WTC11 (cell line): ENCODE results near the gene NAT16. TPM values are rescaled to one million over a fixed set of nuclear protein-coding genes. Genes with fewer than 3 reads are reported as not detected.

Experiments
- ATAC-seq: fragments of 200-7000 bp; cut with Tn5 transposase; 2 replicates; pipeline ENCODE4 v1.10.0; 2021; ENCODE audit warnings: mild to moderate bottlenecking, moderate library complexity
- CTCF ChIA-PET: fragments of 300-600 bp; sonication (Branson Sonifier 250); formaldehyde crosslinking; loops from one replicate; lab custom pipeline; 2021; ENCODE audit warnings: antibody characterized with exemption; lab: Charles Lee
- POLR2A ChIA-PET: fragments of 350-600 bp; sonication (Branson Sonifier 250); formaldehyde crosslinking; loops from one replicate; lab custom pipeline; 2021; ENCODE audit warnings: antibody characterized with exemption; lab: Charles Lee
- DNase-seq: peaks from one replicate; pipeline ENCODE4 v3.0.0; 2021; ENCODE audit warnings: low spot score
- H3K27ac Mint-ChIP-seq: 2 replicates; pipeline ENCODE4 v1.8.0; 2021; ENCODE audit warnings: mixed read lengths
- H3K27me3 Mint-ChIP-seq: 2 replicates; pipeline ENCODE4 v1.8.0; 2021; ENCODE audit warnings: low read depth, mild to moderate bottlenecking, moderate library complexity, mixed read lengths
- H3K36me3 Mint-ChIP-seq: 2 replicates; pipeline ENCODE4 v1.8.0; 2021; ENCODE audit warnings: mixed read lengths
- H3K4me1 Mint-ChIP-seq: 2 replicates; pipeline ENCODE4 v1.8.0; 2022; ENCODE audit warnings: mixed read lengths
- H3K4me3 Mint-ChIP-seq: 2 replicates; pipeline ENCODE4 v1.8.0; 2021; ENCODE audit warnings: mild to moderate bottlenecking, moderate library complexity, mixed read lengths
- H3K9me3 Mint-ChIP-seq: 2 replicates; pipeline ENCODE4 v1.8.0; 2021; ENCODE audit warnings: mixed read lengths
- AFF4 ChIP-seq: sonication (generic); formaldehyde crosslinking; IDR thresholded peaks from 2 replicates; pipeline ENCODE4 v1.8.1; 2023; ENCODE audit warnings: mild to moderate bottlenecking, missing genetic modification reagents, borderline replicate concordance
- EMX1 ChIP-seq: fragments of 250-450 bp; sonication (Bioruptor Pico); IDR thresholded peaks from 2 replicates; pipeline ENCODE4 v1.8.0; 2021; ENCODE audit warnings: mild to moderate bottlenecking
- FOXK1 ChIP-seq: sonication (generic); formaldehyde crosslinking; IDR thresholded peaks from 2 replicates; pipeline ENCODE4 v1.8.0; 2022; ENCODE audit warnings: mild to moderate bottlenecking, moderate library complexity, missing genetic modification reagents
- FOXP4 ChIP-seq: sonication (generic); formaldehyde crosslinking; IDR thresholded peaks from 2 replicates; pipeline ENCODE4 v1.8.0; 2022; ENCODE audit warnings: mild to moderate bottlenecking, missing genetic modification reagents
- GABPB1 ChIP-seq: sonication (generic); formaldehyde crosslinking; IDR thresholded peaks from 2 replicates; pipeline ENCODE4 v1.8.1; 2023; ENCODE audit warnings: mild to moderate bottlenecking, missing genetic modification reagents
- GRHL2 ChIP-seq: fragments of 250-450 bp; sonication (Bioruptor Pico); IDR thresholded peaks from 2 replicates; pipeline ENCODE4 v1.8.0; 2022; ENCODE audit warnings: mild to moderate bottlenecking, moderate library complexity; ENCODE audit not compliant: insufficient replicate concordance, severe bottlenecking
- GTF2I ChIP-seq: fragments of 250-450 bp; sonication (Bioruptor Pico); conservative IDR thresholded peaks from 2 replicates; pipeline ENCODE4 v1.4.0; 2021; ENCODE audit warnings: mild to moderate bottlenecking
- IRF2 ChIP-seq: sonication (generic); formaldehyde crosslinking; IDR thresholded peaks from 2 replicates; pipeline ENCODE4 v1.8.0; 2022; ENCODE audit warnings: low read depth, missing genetic modification reagents, borderline replicate concordance
- JAZF1 ChIP-seq: fragments of 250-450 bp; sonication (Bioruptor Pico); IDR thresholded peaks from 2 replicates; pipeline ENCODE4 v1.9.0; 2021; ENCODE audit warnings: moderate library complexity, mild to moderate bottlenecking, inconsistent platforms
- NFE2L1 ChIP-seq: sonication (generic); formaldehyde crosslinking; IDR thresholded peaks from 2 replicates; pipeline ENCODE4 v1.8.1; 2023; ENCODE audit warnings: missing genetic modification reagents
- NR1H2 ChIP-seq: sonication (generic); formaldehyde crosslinking; IDR thresholded peaks from 2 replicates; pipeline ENCODE4 v1.9.0; 2021; ENCODE audit warnings: mild to moderate bottlenecking, moderate library complexity, missing genetic modification reagents
- NR2C2 ChIP-seq: sonication (generic); formaldehyde crosslinking; IDR thresholded peaks from 2 replicates; pipeline ENCODE4 v1.8.0; 2022; ENCODE audit warnings: mild to moderate bottlenecking, missing genetic modification reagents
- PRRX2 ChIP-seq: fragments of 250-450 bp; sonication (Bioruptor Pico); IDR thresholded peaks from 2 replicates; pipeline ENCODE4 v1.8.0; 2021; ENCODE audit warnings: mild to moderate bottlenecking
- SP1 ChIP-seq: sonication (generic); formaldehyde crosslinking; conservative IDR thresholded peaks from 2 replicates; pipeline ENCODE4 v1.8.1; 2022; ENCODE audit warnings: missing genetic modification reagents
- ZNF219 ChIP-seq: sonication (generic); formaldehyde crosslinking; IDR thresholded peaks from 2 replicates; pipeline ENCODE4 v1.8.0; 2023; ENCODE audit warnings: missing genetic modification reagents, mild to moderate bottlenecking, borderline replicate concordance
- ZNF416 ChIP-seq: fragments of 250-450 bp; sonication (Bioruptor Pico); IDR thresholded peaks from 2 replicates; pipeline ENCODE4 v1.9.0; 2021; ENCODE audit warnings: mild to moderate bottlenecking, inconsistent platforms
- ZNF532 ChIP-seq: fragments of 250-450 bp; sonication (Bioruptor Pico); IDR thresholded peaks from 2 replicates; pipeline ENCODE4 v1.9.0; 2021; ENCODE audit warnings: mild to moderate bottlenecking, borderline replicate concordance
- total RNA-seq: library from RNA; stranded (reverse); gene quantifications from 3 replicates; pipeline ENCODE4 v1.2.3, GENCODE V29; 2021
- TF ChIP-seq, protein P1 (sequence below): fragments of 250-450 bp; sonication (Bioruptor Pico); IDR thresholded peaks from 2 replicates; pipeline ENCODE4 v1.9.0; 2021; ENCODE audit warnings: mild to moderate bottlenecking
- TF ChIP-seq, protein P2 (sequence below): fragments of 250-450 bp; sonication (Bioruptor Pico); conservative IDR thresholded peaks from 2 replicates; pipeline ENCODE4 v1.9.0; 2021; ENCODE audit warnings: mild to moderate bottlenecking
- TF ChIP-seq, protein P3 (sequence below): sonication (generic); formaldehyde crosslinking; IDR thresholded peaks from 2 replicates; pipeline ENCODE4 v1.8.1; 2023; ENCODE audit warnings: mild to moderate bottlenecking, missing genetic modification reagents, moderate library complexity

Gene NAT16
- total RNA-seq, 1 experiment from 2014 or later: 0.39 TPM

DNA sequence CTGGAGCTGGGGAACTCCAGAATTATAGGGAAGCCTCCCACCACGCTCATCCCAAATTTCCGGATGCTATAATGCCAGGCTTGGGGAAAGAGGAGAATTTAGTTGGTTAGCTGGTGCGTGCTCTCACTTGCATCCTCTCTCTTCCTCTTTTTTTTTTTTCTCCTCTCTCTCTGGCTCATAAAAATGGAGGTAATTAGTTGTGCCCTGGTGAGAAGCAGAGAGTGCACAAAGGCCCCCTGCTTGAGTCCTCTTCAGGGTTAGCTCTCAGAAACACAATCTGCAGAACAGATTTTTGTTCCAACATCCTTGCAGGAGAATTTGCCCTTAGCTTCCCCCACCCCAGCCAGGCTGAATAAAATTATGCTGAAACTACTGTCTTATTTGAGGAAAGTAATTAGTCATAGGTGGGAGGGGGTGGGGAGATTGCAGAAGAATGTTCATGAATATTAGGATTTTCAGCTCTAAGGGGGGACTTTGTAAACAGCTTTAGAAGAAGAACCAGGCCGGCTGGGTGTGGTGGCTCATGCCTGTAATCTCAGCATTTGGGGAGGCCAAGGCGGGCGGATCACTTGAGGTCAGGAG lies 45.6 kb downstream of the NAT16 start:
- peaks cover 36% of the 10 kb centered on the region for H3K4me1 Mint-ChIP-seq
- H3K27me3 Mint-ChIP-seq: no peaks in the 10 kb centered on the region; the same call in 1 of the 2 replicates
- DNase-seq (no peak), ATAC-seq (no peak)
- POLR2A ChIA-PET: interaction anchor here (0.6 kb wide), 1 partner anchor 243 kb away, joined by 4 read pairs; no protein-coding TSS in a partner anchor
- no peaks in the 10 kb centered on the region for H3K36me3 Mint-ChIP-seq
- H3K4me3 Mint-ChIP-seq: peak overlapping the region; percentile 7; the same call in 1 of the 2 replicates
- H3K27ac Mint-ChIP-seq: peak overlapping the region; percentile 55
- TF ChIP-seq NFE2L1 (no peak), FOXK1 (no peak), NR1H2 (CRISPR knock-in tag) (no peak), ZNF532 (CRISPR knock-in tag) (no peak), ZNF416 (no peak), IRF2 (CRISPR knock-in tag) (no peak), ZNF219 (no peak), EMX1 (no peak)
- TF ChIP-seq, protein P1, sequence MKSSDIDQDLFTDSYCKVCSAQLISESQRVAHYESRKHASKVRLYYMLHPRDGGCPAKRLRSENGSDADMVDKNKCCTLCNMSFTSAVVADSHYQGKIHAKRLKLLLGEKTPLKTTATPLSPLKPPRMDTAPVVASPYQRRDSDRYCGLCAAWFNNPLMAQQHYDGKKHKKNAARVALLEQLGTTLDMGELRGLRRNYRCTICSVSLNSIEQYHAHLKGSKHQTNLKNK (CRISPR knock-in tag): no peak
- CTCF ChIA-PET: interaction anchor here (0.5 to 2.7 kb wide), 17 partner anchors 8 to 1794 kb away, joined by 3 to 36 read pairs (median 4); partner anchors contain the start of genes PLOD3, POP7, SERPINE1 and TRIM56
- H3K9me3 Mint-ChIP-seq: no peaks in the 10 kb centered on the region

GRCh38 chr7:101133621-101134398 lies 46.3 kb downstream of the NAT16 start:
- DNase-seq: no peak
- ChIA-PET POLR2A (no interaction called here), CTCF (interaction anchor here (0.6 to 2.7 kb wide), 15 partner anchors 7 to 1794 kb away, joined by 3 to 36 read pairs (median 5); partner anchors contain the start of genes PLOD3, POP7, SERPINE1 and TRIM56)
- no peak overlapping the region for H3K27ac Mint-ChIP-seq
- H3K36me3 Mint-ChIP-seq: no peaks in the 10 kb centered on the region
- H3K4me3 Mint-ChIP-seq: no peak overlapping the region
- no peak for ATAC-seq
- peaks cover 33% of the 10 kb centered on the region for H3K4me1 Mint-ChIP-seq
- H3K9me3 Mint-ChIP-seq: no peaks in the 10 kb centered on the region
- H3K27me3 Mint-ChIP-seq: no peaks in the 10 kb centered on the region; the same call in 1 of the 2 replicates
- no peak for TF ChIP-seq JAZF1 (CRISPR knock-in tag)
- no peak for TF ChIP-seq GRHL2 (CRISPR knock-in tag)
- TF ChIP-seq, protein P2, sequence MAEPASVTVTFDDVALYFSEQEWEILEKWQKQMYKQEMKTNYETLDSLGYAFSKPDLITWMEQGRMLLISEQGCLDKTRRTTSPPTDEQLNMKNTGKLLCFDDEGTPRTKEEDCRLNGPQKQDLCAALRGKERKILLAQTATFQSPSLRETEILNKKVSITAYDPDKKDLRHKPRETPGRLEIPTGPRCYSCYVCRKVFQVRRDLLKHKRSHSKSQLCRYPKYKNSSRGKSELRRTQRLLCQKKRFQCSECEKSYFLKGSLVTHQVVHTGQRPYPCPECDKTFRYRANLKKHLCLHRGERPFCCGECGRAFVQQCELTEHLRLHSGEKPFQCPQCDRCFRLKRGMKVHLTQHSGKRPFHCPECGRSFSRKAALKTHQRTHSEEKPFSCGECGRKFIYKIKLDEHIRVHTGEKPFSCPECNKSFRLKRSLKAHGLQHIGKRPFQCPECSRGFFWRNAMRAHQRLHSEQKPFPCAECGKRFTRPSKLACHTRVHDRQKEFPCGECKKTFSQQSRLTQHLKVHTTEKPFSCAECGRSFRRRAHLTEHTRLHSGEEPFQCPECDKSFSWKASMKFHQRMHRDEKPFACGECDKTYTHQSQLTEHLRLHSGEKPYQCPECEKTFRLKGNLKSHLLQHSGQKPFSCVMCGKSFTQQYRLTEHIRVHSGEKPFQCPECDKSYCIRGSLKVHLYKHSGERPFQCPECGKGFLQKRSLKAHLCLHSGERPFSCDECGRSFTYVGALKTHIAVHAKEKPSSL (CRISPR knock-in tag): no peak
- TF ChIP-seq SP1: no peak
- TF ChIP-seq PRRX2 (CRISPR knock-in tag): no peak
- no peak for TF ChIP-seq AFF4 (CRISPR knock-in tag)
- no peak for TF ChIP-seq FOXP4 (CRISPR knock-in tag)
- TF ChIP-seq, protein P3, sequence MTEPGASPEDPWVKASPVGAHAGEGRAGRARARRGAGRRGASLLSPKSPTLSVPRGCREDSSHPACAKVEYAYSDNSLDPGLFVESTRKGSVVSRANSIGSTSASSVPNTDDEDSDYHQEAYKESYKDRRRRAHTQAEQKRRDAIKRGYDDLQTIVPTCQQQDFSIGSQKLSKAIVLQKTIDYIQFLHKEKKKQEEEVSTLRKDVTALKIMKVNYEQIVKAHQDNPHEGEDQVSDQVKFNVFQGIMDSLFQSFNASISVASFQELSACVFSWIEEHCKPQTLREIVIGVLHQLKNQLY (CRISPR knock-in tag): no peak
- no peak for TF ChIP-seq GTF2I (CRISPR knock-in tag)
- TF ChIP-seq NR2C2: no peak
- TF ChIP-seq GABPB1 (CRISPR knock-in tag): no peak
